Tibial nerve (tissue), 4 donors: ENCODE measurements around the gene LAGE3. TPM values are rescaled to one million over a fixed set of nuclear protein-coding genes. Genes with fewer than 3 reads are reported as not detected.

Experiments
- DNase-seq, 2 donors: peaks; one replicate each; pipeline ENCODE4 v3.0.0-alpha.2; 2019; ENCODE audit warnings: low spot score in 2 of 2
- H3K27ac ChIP-seq, 4 donors: fragments of 200-600 bp; sonication (generic) in 3 of 4; one replicate each; pipeline ENCODE4 v1.5.1; 2017 to 2019; ENCODE audit warnings: mild to moderate bottlenecking in 1 of 4
- H3K27me3 ChIP-seq, 2 donors: fragments of 200-600 bp; sonication (generic) in 1 of 2; one replicate each; pipeline versions ENCODE4 v1.5.1 to v1.6.0; 2017 to 2019
- H3K36me3 ChIP-seq, 3 donors: fragments of 200-600 bp; sonication (generic); one replicate each; pipeline ENCODE4 v1.5.1; 2018 to 2019
- H3K4me1 ChIP-seq, 4 donors: fragments of 200-600 bp; sonication (generic) in 3 of 4; one replicate each; pipeline ENCODE4 v1.5.1; 2017 to 2019
- H3K4me3 ChIP-seq, 4 donors: fragments of 200-600 bp; sonication (generic) in 3 of 4; one replicate each; pipeline ENCODE4 v1.5.1; 2017 to 2019; ENCODE audit warnings: mild to moderate bottlenecking in 1 of 4, moderate library complexity in 1 of 4
- H3K9me3 ChIP-seq, 4 donors: fragments of 200-600 bp; sonication (generic) in 3 of 4; one replicate each; pipeline ENCODE4 v1.5.1; 2017 to 2019
- EP300 ChIP-seq, 2 donors: sonication (generic); formaldehyde crosslinking; IDR thresholded peaks; one replicate each; pipeline ENCODE4 v1.6.1; 2017; ENCODE audit warnings: antibody characterized with exemption in 2 of 2, mild to moderate bottlenecking in 1 of 2
- POLR2A ChIP-seq, 2 donors: fragments of 450-650 bp; IDR thresholded peaks; one replicate each; pipeline ENCODE4 v1.6.1; 2017; ENCODE audit warnings: antibody characterized with exemption in 2 of 2, mild to moderate bottlenecking in 2 of 2, moderate library complexity in 2 of 2
- WGBS, 2 donors: methylation state at CpG; one replicate each; pipeline ENCODE4 v1.1.5; 2018; 5-methylcytosine and 5-hydroxymethylcytosine counted together
- total RNA-seq, 4 donors: library from RNA; depleted of rRNA; stranded (reverse); fragments of >200 nt; gene quantifications; one replicate each; pipeline ENCODE4 v1.1.0, GENCODE V29; 2016
- TF ChIP-seq, protein P1 (sequence below), 5 experiments: fragments of 200-600 bp in 3 of 5; fragments of 450-650 bp in 2 of 5; sonication (generic) in 3 of 5; IDR thresholded peaks; one replicate each; pipeline ENCODE4 v1.5.1; 2016 to 2019; ENCODE audit warnings: antibody characterized with exemption in 5 of 5, mild to moderate bottlenecking in 3 of 5, moderate library complexity in 2 of 5

The LAGE3 gene
- total RNA-seq, 4 donors from 2014 or later: 18.8 to 46.5 (median 35.0) TPM

DNA sequence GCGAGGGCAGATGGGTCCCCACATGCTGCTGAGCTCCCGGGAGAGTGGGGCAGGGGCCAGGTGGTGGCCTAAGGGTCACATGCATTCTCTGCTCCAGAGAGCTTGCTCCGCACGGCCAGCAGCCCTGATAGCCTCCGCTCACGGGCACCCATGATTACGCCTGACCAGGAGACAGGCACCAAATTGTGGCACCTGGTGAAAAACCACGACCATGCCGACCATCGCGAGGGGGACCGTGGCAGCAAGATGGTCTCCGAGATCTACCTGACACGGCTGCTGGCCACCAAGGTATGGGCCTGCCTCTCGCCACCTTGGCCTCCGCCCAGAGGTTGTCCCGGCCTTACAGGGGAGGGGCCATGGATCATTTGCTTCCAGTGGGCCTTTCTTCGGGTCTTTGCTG lies 9.2 kb downstream of the LAGE3 start:
- 89 to 97% methylated on average over 11 to 15 of the region's 18 CpGs for WGBS, 2 donors
- no peak for DNase-seq

DNA sequence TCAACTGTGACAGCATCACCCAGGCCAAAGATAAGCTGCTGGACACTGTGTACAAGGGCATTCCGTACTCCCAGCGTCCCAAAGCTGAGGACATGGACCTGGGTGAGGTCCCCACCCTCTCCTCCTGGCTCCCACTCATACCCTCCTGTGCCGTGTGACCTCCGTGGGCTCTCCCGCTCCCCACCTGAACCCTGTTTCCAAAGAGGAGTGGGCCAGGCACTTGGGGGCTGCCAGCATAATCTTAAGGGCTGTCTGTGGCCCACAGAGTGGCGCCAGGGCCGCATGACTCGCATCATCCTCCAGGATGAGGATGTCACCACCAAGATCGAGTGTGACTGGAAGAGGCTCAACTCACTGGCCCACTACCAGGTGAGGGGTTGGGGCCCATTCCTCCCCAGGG lies 10.0 kb downstream of the LAGE3 start:
- 82 to 84% methylated on average over 4 to 9 of the region's 9 CpGs for WGBS, 2 donors
- peaks cover 0 to 88% (median 0%) of the 10 kb centered on the region in 3 donors for H3K36me3 ChIP-seq
- no peaks in the 10 kb centered on the region for H3K4me1 ChIP-seq
- no peak for DNase-seq
- H3K27ac ChIP-seq: no peak overlapping the region
- H3K4me3 ChIP-seq: no peak overlapping the region
- H3K27me3 ChIP-seq: no peaks in the 10 kb centered on the region
- TF ChIP-seq POLR2A (IDR thresholded peaks at IDR 0.05) (no peak), EP300 (IDR thresholded peaks at IDR 0.05) (no peak)
- TF ChIP-seq, protein P1, sequence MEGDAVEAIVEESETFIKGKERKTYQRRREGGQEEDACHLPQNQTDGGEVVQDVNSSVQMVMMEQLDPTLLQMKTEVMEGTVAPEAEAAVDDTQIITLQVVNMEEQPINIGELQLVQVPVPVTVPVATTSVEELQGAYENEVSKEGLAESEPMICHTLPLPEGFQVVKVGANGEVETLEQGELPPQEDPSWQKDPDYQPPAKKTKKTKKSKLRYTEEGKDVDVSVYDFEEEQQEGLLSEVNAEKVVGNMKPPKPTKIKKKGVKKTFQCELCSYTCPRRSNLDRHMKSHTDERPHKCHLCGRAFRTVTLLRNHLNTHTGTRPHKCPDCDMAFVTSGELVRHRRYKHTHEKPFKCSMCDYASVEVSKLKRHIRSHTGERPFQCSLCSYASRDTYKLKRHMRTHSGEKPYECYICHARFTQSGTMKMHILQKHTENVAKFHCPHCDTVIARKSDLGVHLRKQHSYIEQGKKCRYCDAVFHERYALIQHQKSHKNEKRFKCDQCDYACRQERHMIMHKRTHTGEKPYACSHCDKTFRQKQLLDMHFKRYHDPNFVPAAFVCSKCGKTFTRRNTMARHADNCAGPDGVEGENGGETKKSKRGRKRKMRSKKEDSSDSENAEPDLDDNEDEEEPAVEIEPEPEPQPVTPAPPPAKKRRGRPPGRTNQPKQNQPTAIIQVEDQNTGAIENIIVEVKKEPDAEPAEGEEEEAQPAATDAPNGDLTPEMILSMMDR (IDR thresholded peaks at IDR 0.05): no peak
- no peaks in the 10 kb centered on the region for H3K9me3 ChIP-seq

More for the DNA sequence above, 9.2 kb downstream of the LAGE3 start:
- Histone ChIP-seq H3K27me3 (no peaks in the 10 kb centered on the region), H3K27ac (no peak overlapping the region), H3K36me3 (peaks cover 0 to 80% (median 0%) of the 10 kb centered on the region in 3 donors), H3K4me3 (no peak overlapping the region), H3K4me1 (no peaks in the 10 kb centered on the region), H3K9me3 (no peaks in the 10 kb centered on the region)
- TF ChIP-seq EP300 (IDR thresholded peaks at IDR 0.05): no peak
- TF ChIP-seq, protein P1 (IDR thresholded peaks at IDR 0.05): no peak

DNA sequence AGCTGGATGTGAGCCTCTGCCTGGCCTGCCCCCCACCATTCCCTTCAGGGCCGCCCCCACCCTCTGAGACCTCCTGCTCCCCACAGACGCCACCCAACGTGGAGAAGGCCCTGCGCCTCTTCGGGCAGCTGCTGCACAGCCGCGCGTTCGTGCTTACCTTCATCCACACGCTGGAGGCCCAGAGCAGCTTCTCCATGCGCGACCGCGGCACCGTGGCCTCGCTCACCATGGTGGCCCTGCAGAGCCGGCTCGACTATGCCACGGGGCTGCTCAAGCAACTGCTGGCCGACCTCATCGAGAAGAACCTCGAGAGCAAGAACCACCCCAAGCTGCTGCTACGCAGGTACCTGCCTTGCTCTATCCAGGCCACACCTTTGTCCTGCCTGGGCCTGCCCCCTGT lies 10.9 kb downstream of the LAGE3 start:
- no peak for DNase-seq
- Histone ChIP-seq H3K27ac (no peak overlapping the region), H3K4me3 (no peak overlapping the region), H3K4me1 (no peaks in the 10 kb centered on the region), H3K9me3 (no peaks in the 10 kb centered on the region), H3K36me3 (peaks cover 0 to 95% (median 0%) of the 10 kb centered on the region in 3 donors), H3K27me3 (no peaks in the 10 kb centered on the region)
- 95 to 100% methylated on average over 2 to 16 of the region's 23 CpGs for WGBS, 2 donors
- TF ChIP-seq, protein P1 (IDR thresholded peaks at IDR 0.05): no peak
- TF ChIP-seq POLR2A (IDR thresholded peaks at IDR 0.05): no peak
- no peak for TF ChIP-seq EP300 (IDR thresholded peaks at IDR 0.05)

DNA sequence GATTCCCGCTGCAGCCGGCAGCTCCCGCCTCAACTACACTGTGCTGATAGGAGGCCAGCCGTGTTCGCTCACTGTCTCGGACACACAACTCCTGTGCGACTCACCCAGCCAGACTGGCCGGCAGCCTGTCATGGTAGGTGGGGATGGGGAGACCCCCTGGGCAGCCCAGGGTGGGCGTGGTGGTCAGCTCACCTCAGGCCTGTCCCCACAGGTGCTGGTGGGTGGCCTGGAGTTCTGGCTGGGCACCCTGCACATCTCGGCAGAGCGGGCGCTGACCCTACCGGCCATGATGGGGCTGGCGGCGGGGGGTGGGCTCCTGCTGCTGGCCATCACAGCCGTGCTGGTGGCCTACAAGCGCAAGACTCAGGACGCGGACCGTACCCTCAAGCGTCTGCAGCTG lies 11.5 kb downstream of the LAGE3 start:
- TF ChIP-seq, protein P1 (IDR thresholded peaks at IDR 0.05): no peak
- no peak for TF ChIP-seq EP300 (IDR thresholded peaks at IDR 0.05)
- TF ChIP-seq POLR2A (IDR thresholded peaks at IDR 0.05): no peak
- Histone ChIP-seq H3K9me3 (no peaks in the 10 kb centered on the region), H3K4me3 (no peak overlapping the region), H3K27ac (no peak overlapping the region), H3K27me3 (no peaks in the 10 kb centered on the region), H3K4me1 (no peaks in the 10 kb centered on the region), H3K36me3 (peaks cover 0 to 91% (median 0%) of the 10 kb centered on the region in 3 donors)
- no peak for DNase-seq
- WGBS, 2 donors: 100% methylated on average over 1 of the region's 21 CpGs; no CpG with 5 or more reads in 1 of the 2 donors

DNA sequence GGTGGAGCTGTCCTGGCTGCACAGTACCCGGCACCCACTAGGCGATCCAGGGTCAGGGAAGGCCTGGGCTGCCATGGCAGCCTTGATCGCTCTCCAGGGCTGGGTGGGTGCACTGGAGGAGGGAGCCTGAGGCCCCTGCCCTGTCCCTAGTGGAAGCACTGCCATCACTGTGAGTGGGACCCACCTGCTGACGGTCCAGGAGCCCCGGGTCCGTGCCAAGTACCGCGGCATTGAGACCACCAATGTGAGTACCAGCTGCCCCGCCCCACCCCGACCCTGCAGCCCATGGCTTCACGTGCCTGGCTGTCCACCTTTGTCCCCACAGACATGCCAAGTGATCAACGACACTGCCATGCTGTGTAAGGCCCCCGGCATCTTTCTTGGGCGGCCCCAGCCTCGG lies 12.2 kb downstream of the LAGE3 start:
- Histone ChIP-seq H3K9me3 (no peaks in the 10 kb centered on the region), H3K4me3 (no peak overlapping the region), H3K27ac (no peak overlapping the region), H3K36me3 (peaks cover 0 to 85% (median 0%) of the 10 kb centered on the region in 3 donors), H3K27me3 (no peaks in the 10 kb centered on the region), H3K4me1 (peaks cover 0 to 2% (median 0%) of the 10 kb centered on the region in 4 donors)
- no peak for TF ChIP-seq EP300 (IDR thresholded peaks at IDR 0.05)
- no peak for TF ChIP-seq POLR2A (IDR thresholded peaks at IDR 0.05)
- TF ChIP-seq, protein P1 (IDR thresholded peaks at IDR 0.05): no peak
- WGBS, 2 donors: 96 to 100% methylated on average over 1 to 5 of the region's 15 CpGs
- DNase-seq: no peak
